Breast epithelium (tissue), 4 donors: Measurements from ENCODE around the gene DTD2. TPM values are rescaled to one million over a fixed set of nuclear protein-coding genes. Genes with fewer than 3 reads are reported as not detected.
A peak's percentile ranks its signal among the peaks of the same experiment; 100 is the strongest.

ENCODE experiments used
- DNase-seq, 2 donors: peaks; one replicate each; pipeline ENCODE4 v3.0.0-alpha.2; 2019; ENCODE audit warnings: low spot score in 2 of 2
- H3K27ac ChIP-seq, 2 donors: fragments of 200-600 bp; sonication (generic) in 1 of 2; one replicate each; pipeline ENCODE4 v1.5.1; 2016 to 2019; ENCODE audit warnings: mild to moderate bottlenecking in 1 of 2
- H3K27me3 ChIP-seq, 2 donors: fragments of 200-600 bp; sonication (generic) in 1 of 2; one replicate each; pipeline versions ENCODE4 v1.5.1 to v1.6.0; 2017 to 2019; ENCODE audit warnings: control low read depth in 1 of 2, mild to moderate bottlenecking in 1 of 2
- H3K36me3 ChIP-seq: fragments of 200-600 bp; one replicate; pipeline ENCODE4 v1.5.1; 2019
- H3K4me1 ChIP-seq, 2 donors: fragments of 200-600 bp; sonication (generic); one replicate each; pipeline ENCODE4 v1.5.1; 2016 to 2019; ENCODE audit warnings: control low read depth in 1 of 2
- H3K4me3 ChIP-seq, 3 donors: fragments of 200-600 bp; sonication (generic); 1 replicate in 2 of 3; 2 replicates in 1 of 3; pipeline ENCODE4 v1.5.1; 2016 to 2019; ENCODE audit warnings: mild to moderate bottlenecking in 3 of 3, moderate library complexity in 2 of 3
- H3K9me3 ChIP-seq, 2 donors: fragments of 200-600 bp; sonication (generic) in 1 of 2; one replicate each; pipeline ENCODE4 v1.5.1; 2016 to 2019; ENCODE audit warnings: control low read depth in 1 of 2
- POLR2A ChIP-seq: fragments of 450-650 bp; IDR thresholded peaks from one replicate; pipeline ENCODE4 v1.6.1; 2016; ENCODE audit warnings: antibody characterized with exemption, mild to moderate bottlenecking, moderate library complexity
- POLR2AphosphoS5 ChIP-seq, 3 donors: sonication (generic); formaldehyde crosslinking; IDR thresholded peaks; one replicate each; pipeline ENCODE4 v1.6.1; 2017; ENCODE audit warnings: antibody characterized with exemption in 3 of 3
- intact Hi-C: fragments of 100-400 bp; cut with DNase I; formaldehyde crosslinking; loops from one replicate; pipeline ENCODE4 v1.15.1; 2023; ENCODE audit warnings: low total_unique reads
- total RNA-seq, 3 donors: library from RNA; depleted of rRNA; stranded (reverse); fragments of >200 nt; gene quantifications; one replicate each; pipeline ENCODE4 v1.1.0, GENCODE V29; 2016
- TF ChIP-seq, protein P1 (sequence below), 3 donors: fragments of 450-650 bp; IDR thresholded peaks; one replicate each; pipeline ENCODE4 v1.5.1; 2016 to 2017; ENCODE audit warnings: antibody characterized with exemption in 3 of 3, mild to moderate bottlenecking in 3 of 3, moderate library complexity in 3 of 3

The DTD2 gene
- total RNA-seq, 3 donors from 2014 or later, result 31.5 to 40.0 (median 39.4) TPM

DNA sequence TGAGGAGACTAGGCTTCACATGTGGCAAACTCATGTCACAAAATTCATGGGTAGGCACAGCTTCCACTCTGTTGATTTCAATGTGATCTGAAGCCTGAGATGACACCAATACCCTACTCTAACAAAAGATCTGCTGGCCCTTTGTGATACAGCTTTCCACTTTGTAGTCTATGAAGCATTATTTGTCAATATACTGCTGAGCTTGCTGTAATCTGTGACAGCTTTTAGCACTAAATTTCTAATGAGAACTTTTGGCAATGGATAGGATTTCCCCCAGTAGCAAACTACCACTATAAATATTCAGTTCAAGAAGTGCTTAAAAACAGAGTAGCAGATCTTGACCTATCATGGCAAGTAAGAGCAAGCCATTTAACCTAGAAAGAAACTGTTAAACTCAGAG lies 31.4 kb downstream of the DTD2 start:
- Histone ChIP-seq H3K4me3 (no peak overlapping the region), H3K27me3 (no peaks in the 10 kb centered on the region), H3K27ac (no peak overlapping the region), H3K9me3 (no peaks in the 10 kb centered on the region), H3K36me3 (no peaks in the 10 kb centered on the region), H3K4me1 (no peaks in the 10 kb centered on the region)
- intact Hi-C loops, result no loop called here
- TF ChIP-seq POLR2A (no peak), POLR2AphosphoS5 (IDR thresholded peaks at IDR 0.05) (no peak)
- TF ChIP-seq, protein P1, sequence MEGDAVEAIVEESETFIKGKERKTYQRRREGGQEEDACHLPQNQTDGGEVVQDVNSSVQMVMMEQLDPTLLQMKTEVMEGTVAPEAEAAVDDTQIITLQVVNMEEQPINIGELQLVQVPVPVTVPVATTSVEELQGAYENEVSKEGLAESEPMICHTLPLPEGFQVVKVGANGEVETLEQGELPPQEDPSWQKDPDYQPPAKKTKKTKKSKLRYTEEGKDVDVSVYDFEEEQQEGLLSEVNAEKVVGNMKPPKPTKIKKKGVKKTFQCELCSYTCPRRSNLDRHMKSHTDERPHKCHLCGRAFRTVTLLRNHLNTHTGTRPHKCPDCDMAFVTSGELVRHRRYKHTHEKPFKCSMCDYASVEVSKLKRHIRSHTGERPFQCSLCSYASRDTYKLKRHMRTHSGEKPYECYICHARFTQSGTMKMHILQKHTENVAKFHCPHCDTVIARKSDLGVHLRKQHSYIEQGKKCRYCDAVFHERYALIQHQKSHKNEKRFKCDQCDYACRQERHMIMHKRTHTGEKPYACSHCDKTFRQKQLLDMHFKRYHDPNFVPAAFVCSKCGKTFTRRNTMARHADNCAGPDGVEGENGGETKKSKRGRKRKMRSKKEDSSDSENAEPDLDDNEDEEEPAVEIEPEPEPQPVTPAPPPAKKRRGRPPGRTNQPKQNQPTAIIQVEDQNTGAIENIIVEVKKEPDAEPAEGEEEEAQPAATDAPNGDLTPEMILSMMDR (IDR thresholded peaks at IDR 0.05), result no peak
- DNase-seq, result no peak

DNA sequence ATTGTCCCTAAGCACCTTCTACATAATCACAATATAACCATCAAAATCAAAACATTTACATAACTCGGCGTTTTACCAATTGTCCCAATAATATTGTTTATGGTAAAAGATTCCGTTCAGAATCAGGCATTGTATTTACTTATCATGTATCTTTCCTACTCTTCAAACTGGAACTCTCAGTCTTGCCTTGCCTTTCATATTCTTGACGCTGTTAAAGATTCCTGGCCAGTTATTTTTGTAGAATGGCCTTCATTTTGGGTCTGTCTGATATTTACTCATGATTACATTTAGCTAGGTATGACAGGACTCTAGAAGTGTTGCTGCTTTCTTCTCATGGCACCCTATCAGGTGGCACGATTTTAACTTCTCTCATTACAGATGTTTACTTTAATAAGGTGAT lies 36.1 kb downstream of the DTD2 start:
- intact Hi-C loops, result no loop called here
- Histone ChIP-seq H3K27me3 (no peaks in the 10 kb centered on the region), H3K36me3 (no peaks in the 10 kb centered on the region), H3K9me3 (no peaks in the 10 kb centered on the region), H3K27ac (peak overlapping the region in 1 of 2 donors; percentile 85), H3K4me3 (peak overlapping the region in 1 of 3 donors; percentile 97), H3K4me1 (no peaks in the 10 kb centered on the region)
- DNase-seq, result no peak
- TF ChIP-seq POLR2A, result no peak
- TF ChIP-seq, protein P1 (IDR thresholded peaks at IDR 0.05), result no peak
- TF ChIP-seq POLR2AphosphoS5 (IDR thresholded peaks at IDR 0.05), result no peak

- H3K27ac ChIP-seq, result peak within 1 kb of the TSS; percentile 85 to 88
- intact Hi-C loops, result no loop called here
- H3K27me3 ChIP-seq, result no peaks in the 10 kb centered on the region
- H3K4me1 ChIP-seq, result no peaks in the 10 kb centered on the region
- H3K9me3 ChIP-seq, result no peaks in the 10 kb centered on the region
- peak; percentile 88 to 95 for DNase-seq
- peak within 1 kb of the TSS; percentile 92 to 97 (median 93) for H3K4me3 ChIP-seq
- no peaks in the 10 kb centered on the region for H3K36me3 ChIP-seq
- TF ChIP-seq POLR2AphosphoS5 (IDR thresholded peaks at IDR 0.05), result peak; percentile 85 to 91 (median 87)
- TF ChIP-seq, protein P1 (IDR thresholded peaks at IDR 0.05), result peak in 1 of 3 donors; percentile 11
- TF ChIP-seq POLR2A, result peak; percentile 82
Measured at GRCh38 chr14:31420319-31421111, 36.8 kb downstream of the DTD2 start, which contains the start of gene HEATR5A. Gene HEATR5A, minus strand, starts transcription at chr14:31420550. Its CDS starts 17,575 bp downstream, at chr14:31402975.

GRCh38 chr14:31419967-31420318 lies 37.4 kb downstream of the DTD2 start:
- no peaks in the 10 kb centered on the region for H3K36me3 ChIP-seq
- peak overlapping the region; percentile 92 to 97 (median 93) for H3K4me3 ChIP-seq
- H3K27me3 ChIP-seq, result no peaks in the 10 kb centered on the region
- TF ChIP-seq POLR2A (no peak), POLR2AphosphoS5 (IDR thresholded peaks at IDR 0.05) (no peak)
- TF ChIP-seq, protein P1 (IDR thresholded peaks at IDR 0.05), result no peak
- H3K9me3 ChIP-seq, result no peaks in the 10 kb centered on the region
- intact Hi-C loops, result no loop called here
- no peaks in the 10 kb centered on the region for H3K4me1 ChIP-seq
- H3K27ac ChIP-seq, result peak overlapping the region; percentile 85 to 88
- peak; percentile 23 to 56 for DNase-seq
